ENCODE measurements around the gene PLCB3.

The PLCB3 gene

GRCh38 chr11:64252003-64252872 lies 908 bp downstream of the PLCB3 start:
- no peak for DNase-seq

DNA sequence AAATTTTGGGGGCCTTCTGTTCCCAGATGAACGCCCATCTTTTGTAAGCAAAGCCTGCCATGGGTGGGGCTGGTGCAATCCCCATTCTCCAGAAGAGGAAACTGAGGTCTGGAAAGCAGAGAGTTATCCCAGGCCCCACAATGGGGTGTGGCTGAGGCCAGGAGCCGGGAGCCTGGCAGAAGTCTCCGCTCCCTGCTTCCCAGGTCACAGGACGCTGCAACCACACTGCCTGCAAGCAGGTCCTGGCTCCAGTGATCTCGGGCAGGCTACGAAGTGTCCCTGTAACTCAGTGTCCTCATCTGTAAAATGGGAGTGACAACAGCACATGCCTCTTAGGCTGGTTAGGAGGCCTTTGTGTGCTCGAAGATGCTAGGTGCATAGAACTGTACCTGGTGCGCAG lies 1.7 kb downstream of the PLCB3 start:
- no peak for DNase-seq

DNA sequence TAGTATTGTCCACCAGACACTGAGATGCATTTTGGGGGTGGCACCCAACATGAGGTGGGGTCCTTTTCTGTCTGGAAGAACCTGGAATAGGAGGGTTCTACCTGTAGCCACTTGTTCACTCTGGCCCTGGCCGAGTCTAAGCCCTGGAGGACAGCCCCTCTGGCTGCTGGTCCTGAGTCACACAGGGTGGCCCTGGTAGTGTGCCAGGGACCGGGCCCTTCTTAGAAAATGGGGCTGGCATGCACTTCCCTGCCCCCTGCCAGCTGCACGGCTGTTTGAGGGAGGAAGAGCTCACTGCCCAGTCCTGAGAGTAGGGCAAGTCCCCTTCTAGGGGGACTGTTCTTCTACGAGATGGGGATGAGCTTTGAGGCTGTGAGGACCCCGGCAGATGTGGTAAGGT lies 2.2 kb downstream of the PLCB3 start:
- DNase-seq, result no peak

GRCh38 chr11:64254326-64254725 lies 3.0 kb downstream of the PLCB3 start:
- no peak for DNase-seq

DNA sequence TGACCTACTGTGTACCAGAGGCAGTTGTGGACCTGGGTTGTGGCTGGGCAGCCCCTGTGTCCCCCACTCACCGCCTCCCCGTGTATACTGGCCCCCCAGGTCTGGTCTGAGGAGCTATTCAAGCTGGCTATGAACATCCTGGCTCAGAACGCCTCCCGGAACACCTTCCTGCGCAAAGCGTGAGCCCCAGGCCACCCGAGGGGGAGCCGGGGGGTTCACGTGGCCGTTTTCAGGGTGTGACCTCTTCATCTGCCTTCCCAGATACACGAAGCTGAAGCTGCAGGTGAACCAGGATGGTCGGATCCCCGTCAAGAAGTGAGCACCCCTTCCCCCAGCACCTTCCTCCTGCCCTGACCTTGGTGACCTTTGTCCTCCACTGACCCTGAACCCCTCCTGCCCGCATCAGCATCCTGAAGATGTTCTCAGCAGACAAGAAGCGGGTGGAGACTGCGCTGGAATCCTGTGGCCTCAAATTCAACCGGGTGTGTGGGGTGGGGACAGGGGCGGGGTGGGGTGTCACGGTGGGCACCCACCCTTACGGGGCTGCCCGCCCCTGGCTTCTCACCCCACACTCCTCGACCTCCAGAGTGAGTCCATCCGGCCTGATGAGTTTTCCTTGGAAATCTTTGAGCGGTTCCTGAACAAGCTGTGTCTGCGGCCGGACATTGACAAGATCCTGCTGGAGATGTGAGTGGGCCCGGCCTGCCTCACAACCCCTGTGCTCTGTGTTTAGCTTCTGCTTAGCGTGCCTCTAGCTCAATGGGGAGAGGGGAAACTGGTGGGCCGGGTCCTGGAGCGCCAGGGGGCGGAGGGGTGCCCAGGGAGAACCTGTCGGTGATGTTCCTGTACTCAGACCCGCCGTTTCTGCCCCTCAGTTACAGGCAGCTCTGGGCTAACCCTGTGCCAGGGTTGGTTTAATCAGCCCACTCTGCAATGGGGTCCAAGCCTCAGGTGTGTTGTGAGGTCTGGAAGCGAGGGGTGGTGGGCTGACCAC lies 4.1 kb downstream of the PLCB3 start:
- DNase-seq, result no peak

- DNase-seq, result no peak
Observed at GRCh38 chr11:64256300-64256699, 5.0 kb downstream of the PLCB3 start.

- DNase-seq, result no peak
Observed at GRCh38 chr11:64258356-64258755, 7.0 kb downstream of the PLCB3 start.

DNA sequence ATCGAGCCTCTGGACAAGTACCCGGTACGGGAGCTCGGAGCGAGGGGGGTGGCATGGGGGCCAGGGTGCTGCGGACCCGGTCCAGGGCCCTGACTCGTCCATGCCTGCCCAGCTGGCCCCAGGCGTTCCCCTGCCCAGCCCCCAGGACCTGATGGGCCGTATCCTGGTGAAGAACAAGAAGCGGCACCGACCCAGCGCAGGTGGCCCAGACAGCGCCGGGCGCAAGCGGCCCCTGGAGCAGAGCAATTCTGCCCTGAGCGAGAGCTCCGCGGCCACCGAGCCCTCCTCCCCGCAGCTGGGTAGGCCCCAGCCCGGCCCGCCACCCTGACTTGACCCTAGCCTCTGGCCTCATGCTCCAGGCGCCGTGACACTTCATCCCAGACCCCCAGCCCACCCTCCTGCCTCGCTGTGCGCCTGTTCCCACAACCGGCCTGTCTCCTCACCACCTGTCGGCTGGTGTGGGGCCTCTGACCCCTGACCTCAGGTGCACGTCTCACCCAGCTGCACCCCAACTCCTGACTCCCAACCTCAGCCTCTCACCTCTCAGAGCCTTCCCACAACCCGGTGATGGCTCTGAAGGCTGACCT lies 7.7 kb downstream of the PLCB3 start:
- no peak for DNase-seq

- no peak for DNase-seq
Observed at GRCh38 chr11:64259533-64260067, 8.3 kb downstream of the PLCB3 start.

- no peak for DNase-seq
Observed at GRCh38 chr11:64260147-64260708, 8.9 kb downstream of the PLCB3 start.

GRCh38 chr11:64261556-64262080 lies 10.3 kb downstream of the PLCB3 start:
- DNase-seq, result no peak

- DNase-seq, result no peak
Observed at GRCh38 chr11:64262271-64263002, 11.1 kb downstream of the PLCB3 start.

DNA sequence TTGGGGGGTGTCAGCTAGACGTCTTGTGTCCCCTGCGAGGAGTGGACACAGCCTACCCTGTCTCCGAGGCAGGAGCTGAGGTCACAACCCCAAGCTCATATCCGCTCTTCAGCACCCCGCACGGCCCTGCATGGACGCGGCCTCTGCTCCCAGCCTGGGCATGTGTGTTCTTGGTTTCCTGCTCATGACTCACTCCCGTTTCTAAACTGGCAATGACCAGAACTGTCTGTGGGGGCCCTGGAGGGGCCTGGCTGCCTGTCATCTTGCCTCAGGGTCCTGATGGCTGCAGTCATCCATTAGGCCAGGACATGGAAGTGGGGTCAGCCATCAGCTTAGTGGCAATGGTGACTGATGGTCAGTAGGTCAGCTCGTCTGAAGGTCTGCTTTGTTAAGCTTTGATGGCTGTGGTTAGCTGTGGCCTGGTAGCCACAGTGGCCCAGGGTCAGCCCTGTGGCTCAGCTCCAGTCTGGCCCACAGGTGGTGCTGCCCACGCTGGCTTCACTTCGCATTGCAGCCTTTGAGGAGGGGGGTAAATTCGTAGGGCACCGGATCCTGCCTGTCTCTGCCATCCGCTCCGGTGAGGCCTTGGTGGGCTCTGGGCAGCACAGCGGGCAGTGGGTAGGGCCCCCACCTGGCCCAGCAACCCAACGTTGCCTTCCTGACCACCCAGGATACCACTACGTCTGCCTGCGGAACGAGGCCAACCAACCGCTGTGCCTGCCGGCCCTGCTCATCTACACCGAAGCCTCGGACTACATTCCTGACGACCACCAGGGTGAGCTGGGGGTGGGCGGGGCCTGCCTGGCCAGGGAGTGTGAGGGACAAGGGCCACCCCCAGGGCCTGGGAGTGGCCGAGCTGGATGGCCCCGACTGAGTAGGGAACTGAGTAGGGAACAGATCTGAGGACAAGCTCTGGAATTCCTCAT lies 12.0 kb downstream of the PLCB3 start:
- DNase-seq, result no peak

DNA sequence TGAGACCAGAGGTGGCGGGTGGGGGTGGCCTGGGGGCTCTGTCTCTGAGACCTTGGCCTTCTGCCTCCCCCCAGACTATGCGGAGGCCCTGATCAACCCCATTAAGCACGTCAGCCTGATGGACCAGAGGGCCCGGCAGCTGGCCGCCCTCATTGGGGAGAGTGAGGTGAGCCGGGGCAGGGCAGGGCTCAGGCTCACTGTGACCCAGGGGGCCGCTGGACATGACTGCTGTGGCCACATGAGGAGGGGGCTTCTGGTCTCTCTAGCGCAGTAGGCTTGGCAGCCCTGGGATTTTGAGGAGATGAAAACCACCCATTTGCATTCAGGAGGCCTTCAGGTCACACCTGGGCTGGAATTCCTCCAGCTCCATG lies 12.6 kb downstream of the PLCB3 start:
- no peak for DNase-seq

DNA sequence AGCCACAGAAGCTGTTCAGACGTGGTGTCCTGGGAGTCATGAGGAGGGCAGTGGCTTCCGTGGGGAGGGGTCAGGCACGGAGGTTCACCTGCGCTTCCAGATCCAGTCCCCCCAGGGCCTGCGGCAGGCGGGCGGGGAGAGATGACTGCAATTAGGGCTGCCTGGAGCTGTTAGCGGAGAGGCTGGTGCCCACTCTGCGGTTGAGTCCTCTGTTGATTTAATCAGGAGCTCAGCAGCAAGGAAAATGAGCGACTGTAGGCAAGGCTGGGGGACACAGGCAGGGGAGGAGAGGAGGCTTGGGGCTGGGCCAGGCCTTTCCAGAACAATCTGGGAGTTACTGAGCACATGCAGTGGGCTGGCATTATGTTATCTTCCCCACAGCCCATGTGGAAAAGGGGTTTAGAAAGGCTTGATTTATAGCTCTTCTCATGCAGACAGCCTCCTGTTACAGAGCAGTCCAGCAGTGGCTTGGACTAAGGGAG lies 13.1 kb downstream of the PLCB3 start:
- DNase-seq, result no peak

DNA sequence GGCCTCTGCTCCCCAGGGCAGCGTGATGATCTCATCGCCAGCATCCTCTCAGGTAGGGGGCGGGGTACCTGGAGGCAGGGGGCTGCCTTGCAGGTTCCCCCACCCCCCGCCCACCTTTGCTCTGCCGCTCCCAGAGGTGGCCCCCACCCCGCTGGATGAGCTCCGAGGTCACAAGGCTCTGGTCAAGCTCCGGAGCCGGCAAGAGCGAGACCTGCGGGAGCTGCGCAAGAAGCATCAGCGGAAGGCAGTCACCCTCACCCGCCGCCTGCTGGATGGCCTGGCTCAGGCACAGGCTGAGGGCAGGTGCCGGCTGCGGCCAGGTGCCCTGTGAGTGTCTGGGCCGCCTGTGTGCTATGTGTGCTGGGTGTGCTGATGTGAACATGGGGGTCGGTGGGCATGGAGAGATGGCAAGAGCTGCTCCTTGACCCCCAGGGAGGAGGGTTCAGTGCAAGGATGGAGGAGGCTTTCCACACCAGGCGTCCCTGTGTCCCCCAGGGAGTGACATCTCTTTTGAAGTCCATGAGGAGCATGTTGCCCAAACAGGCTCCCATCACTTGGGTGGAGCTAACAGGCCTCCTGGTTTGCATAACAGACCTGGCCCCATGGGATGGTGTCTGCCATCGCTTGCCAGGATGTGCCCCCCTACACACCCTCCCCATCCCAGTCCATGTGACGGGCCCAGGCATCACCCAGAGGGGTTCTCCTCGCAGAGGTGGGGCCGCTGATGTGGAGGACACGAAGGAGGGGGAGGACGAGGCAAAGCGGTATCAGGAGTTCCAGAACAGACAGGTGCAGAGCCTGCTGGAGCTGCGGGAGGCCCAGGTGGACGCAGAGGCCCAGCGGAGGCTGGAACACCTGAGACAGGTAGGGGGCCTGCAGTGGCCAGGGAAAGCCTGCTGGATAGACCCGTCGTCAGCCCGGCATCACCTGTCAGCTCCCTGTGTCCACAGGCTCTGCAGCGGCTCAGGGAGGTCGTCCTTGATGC lies 14.1 kb downstream of the PLCB3 start:
- DNase-seq, result no peak

DNA sequence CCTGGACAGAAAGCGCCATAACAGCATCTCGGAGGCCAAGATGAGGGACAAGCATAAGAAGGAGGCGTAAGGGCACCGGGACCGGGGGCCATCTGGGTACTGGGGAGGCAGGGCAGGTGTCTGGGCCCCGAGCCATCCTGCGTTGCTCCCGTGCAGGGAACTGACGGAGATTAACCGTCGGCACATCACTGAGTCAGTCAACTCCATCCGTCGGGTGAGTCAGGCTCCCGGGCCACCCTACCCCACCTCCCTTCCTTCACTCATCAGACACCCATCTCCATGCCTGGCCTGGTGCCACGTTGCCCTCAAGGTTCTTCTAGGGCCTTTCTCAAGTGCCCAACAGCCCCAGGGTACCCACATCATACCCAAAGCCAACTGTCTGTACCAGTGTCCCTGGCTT lies 15.0 kb downstream of the PLCB3 start:
- no peak for DNase-seq

GRCh38 chr11:64267207-64267945 lies 16.0 kb downstream of the PLCB3 start:
- DNase-seq, result no peak

All from activated effector memory CD4-positive, alpha-beta T cell treated with Interleukin-2 at 50 U/mL for 16 hours (primary cell).